Activated CD8-positive, alpha-beta memory T cell treated with anti-CD3 and anti-CD28 coated beads, Interleukin-2, amount 50 U/mL, for 1 hour (primary cell): ENCODE measurements around the gene WDFY4.
"Not testable (repeated sequence)": the region's sequence is repeated elsewhere in the genome, so short reads cannot be mapped to it uniquely, and the experiment has no call there.

Source experiments
- DNase-seq: peaks from one replicate; pipeline ENCODE4 v3.0.0-alpha.2; 2020; ENCODE audit errors: extremely low read depth

The WDFY4 gene, protein sequence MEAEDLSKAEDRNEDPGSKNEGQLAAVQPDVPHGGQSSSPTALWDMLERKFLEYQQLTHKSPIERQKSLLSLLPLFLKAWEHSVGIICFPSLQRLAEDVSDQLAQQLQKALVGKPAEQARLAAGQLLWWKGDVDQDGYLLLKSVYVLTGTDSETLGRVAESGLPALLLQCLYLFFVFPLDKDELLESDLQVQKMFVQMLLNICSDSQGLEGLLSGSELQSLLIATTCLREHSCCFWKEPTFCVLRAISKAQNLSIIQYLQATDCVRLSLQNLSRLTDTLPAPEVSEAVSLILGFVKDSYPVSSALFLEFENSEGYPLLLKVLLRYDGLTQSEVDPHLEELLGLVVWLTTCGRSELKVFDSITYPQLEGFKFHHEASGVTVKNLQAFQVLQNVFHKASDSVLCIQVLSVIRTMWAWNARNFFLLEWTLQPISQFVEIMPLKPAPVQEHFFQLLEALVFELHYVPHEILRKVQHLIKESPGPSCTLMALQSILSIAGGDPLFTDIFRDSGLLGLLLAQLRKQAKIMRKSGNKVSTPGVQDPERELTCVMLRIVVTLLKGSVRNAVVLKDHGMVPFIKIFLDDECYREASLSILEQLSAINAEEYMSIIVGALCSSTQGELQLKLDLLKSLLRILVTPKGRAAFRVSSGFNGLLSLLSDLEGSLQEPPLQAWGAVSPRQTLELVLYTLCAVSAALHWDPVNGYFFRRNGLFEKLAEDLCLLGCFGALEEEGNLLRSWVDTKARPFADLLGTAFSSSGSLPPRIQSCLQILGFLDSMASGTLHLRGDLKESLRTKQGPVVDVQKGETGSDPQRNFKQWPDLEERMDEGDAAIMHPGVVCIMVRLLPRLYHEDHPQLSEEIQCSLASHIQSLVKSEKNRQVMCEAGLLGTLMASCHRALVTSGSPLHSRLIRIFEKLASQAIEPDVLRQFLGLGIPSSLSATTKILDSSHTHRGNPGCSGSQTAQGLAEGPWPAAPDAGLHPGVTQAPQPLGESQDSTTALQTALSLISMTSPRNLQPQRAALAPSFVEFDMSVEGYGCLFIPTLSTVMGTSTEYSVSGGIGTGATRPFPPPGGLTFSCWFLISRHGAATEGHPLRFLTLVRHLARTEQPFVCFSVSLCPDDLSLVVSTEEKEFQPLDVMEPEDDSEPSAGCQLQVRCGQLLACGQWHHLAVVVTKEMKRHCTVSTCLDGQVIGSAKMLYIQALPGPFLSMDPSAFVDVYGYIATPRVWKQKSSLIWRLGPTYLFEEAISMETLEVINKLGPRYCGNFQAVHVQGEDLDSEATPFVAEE (N-terminal part only)

DNA sequence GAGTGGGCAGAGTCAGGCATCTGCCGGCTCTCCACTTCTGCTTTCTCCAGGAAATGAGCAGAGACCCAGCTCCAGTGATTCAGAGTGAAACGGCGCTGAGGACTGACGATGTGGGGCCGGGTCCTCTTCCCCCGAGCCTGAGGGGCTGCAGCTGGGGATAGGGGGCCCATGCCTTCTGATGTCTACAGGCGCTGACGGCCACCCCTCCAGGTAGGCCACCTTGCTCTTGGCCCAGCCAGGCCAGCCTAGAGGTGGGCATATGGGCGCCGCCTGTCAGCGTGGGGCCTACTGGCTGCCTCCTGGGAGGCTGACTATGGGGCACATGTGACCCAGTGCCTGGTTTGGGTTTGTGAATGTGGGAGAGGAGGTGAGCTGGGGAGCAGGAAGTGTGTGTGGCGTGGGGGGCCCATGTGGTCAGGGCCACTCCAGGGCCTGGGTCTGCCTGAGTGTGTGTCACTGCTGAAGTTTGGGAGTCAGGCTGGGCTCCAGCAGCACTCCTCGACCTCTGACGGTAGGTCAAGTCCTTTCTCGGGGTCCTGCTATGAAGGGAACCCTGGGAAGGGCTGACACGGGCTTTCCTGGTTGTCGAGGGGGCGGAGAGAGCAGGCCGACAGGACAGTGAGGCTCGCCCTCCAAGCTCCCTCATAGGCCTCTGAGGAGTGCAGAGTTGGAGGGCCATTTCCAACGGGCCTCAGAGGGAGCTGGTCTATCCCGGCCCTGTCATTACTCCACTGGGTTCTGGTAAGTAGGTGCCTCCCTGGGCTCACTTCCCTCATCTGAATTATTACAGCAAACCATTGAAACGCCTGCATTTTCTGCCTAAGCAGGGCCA lies at the start of gene WDFY4:
WDFY4 (plus strand) TSS at position 82 of the 832 bp plus-strand sequence. CDS start 24,860 bp downstream, outside the sequence.
- no peak for DNase-seq

DNA sequence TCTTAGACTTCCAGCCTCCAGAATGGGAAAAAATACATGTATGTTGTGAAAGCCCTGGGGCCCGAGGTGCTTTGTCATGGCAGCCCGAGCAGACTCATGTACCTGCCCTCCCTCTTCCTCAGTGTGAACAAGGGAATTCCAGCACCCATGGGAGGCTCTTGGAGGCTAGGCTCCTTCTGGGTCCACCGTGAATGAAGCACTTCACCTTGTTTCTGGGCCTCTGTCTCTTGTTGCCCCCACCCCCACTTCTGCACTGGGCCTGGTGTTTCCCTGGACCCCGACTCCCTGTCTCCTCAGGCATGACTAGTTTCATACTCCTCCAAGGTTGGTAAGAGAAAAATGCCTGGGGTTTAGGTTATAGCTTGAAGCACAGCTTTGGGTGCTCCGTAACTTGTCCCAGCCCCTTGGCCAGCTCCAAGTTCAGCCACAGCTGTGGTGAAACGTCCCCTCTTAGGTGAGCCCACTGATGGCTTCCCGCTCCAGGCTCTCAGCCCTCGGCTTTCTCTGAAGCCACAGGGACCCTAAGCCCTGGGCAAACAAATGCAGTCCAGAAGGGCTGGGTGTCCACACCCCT lies 49.6 kb upstream of the WDFY4 start:
- no peak for DNase-seq

DNA sequence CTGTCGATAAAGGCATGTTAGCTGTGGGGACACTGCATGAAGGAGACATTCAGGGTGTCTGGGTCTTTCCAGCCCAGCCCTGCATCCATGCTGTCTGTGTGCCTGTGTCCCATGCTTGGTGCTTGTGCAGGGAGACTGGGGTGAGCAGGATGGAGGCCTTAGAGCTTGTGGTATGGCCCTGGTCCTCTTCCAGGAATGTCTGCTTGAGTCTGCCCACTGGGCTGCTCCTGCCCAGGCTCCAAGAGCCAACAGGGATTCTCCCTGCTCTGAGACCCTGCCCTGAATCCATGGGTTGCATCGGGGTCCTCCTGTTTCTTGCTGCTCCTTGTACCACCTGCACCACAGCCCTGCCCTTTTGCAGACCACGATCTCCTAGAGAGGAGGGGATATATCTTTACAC lies 48.4 kb upstream of the WDFY4 start:
- no peak for DNase-seq

GRCh38 chr10:48636901-48637300 lies 47.8 kb upstream of the WDFY4 start:
- DNase-seq: no peak

- no peak for DNase-seq
Measured at GRCh38 chr10:48638158-48638557, 46.5 kb upstream of the WDFY4 start.

- no peak for DNase-seq
Measured at GRCh38 chr10:48638739-48639527, 45.7 kb upstream of the WDFY4 start.

DNA sequence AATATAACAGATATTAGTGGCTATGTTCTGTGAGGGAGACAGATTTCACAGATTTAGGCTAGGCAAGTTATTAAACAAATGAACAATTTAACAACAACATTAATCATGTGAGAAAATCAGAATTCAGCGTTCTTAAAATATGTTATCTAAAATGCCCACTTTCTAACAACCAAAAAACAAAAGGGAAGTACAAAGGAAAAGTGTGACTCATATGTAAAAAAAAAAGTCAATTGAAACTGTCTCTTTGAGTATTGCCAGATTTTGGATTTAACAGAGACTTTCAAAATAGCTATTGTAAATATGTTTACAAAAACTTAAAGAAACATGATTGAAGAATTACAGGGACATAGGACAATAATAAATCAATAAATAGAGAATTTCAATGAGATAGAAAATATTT lies 45.0 kb upstream of the WDFY4 start:
- DNase-seq: no peak

DNA sequence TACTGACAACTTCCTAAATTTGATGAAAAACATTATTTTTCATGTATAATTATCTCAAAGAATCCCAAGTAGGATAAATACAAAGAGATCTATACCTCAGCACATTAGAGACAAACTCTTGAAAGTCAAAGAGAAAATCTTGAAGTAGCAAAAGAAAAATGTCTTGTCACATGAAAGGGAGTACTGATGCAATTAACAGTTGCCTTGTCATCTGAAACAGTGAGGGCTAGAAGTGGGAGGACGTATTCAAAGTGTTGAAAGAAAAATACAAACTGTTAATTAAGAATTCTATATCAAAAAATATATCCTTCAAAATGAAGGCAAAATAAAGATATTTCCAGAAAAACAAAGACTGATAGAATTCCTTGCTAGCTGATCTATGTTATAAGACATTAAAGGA lies 44.3 kb upstream of the WDFY4 start:
- DNase-seq: no peak

DNA sequence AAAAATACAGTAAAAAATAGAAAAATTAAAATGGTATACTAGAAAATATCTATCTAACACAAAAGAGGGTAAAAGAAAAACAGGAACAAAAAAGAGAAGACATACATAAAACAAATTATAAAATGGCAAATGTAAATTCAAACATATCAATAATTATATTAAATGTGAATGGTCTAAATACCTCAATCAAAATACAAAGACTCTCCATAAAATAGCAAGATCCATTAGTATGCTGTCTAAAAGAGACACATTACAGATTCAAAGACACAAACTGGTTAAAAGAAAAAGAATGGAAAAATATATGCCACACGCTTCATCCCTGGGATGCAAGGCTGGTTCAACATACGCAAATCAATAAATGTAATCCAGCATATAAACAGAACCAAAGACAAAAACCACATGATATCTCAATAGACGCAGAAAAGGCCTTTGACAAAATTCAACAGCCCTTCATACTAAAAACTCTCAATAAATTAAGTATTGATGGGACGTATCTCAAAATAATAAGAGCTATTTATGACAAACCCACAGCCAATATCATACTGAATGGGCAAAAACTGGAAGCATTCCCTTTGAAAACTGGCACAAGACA lies 43.5 kb upstream of the WDFY4 start:
- DNase-seq: not testable (repeated sequence)

DNA sequence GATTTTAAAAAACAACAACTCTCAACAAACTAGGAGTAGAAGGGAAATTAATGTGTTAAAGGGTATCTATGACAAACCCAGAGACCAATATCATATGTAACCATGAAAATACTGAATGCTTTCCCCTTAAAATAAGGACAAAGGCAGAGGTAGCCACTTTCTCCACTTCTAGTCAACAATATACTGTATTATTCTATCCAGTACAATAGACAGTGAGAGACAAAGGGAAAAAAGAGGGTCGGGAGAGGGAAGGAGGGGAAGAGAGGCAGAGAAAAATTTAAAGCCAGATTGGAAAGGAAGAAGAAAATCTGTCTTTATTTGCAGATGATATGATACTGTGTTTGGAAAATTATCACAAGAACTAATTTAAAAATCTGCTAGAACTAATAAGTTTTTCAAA lies 39.1 kb upstream of the WDFY4 start:
- DNase-seq: no peak

DNA sequence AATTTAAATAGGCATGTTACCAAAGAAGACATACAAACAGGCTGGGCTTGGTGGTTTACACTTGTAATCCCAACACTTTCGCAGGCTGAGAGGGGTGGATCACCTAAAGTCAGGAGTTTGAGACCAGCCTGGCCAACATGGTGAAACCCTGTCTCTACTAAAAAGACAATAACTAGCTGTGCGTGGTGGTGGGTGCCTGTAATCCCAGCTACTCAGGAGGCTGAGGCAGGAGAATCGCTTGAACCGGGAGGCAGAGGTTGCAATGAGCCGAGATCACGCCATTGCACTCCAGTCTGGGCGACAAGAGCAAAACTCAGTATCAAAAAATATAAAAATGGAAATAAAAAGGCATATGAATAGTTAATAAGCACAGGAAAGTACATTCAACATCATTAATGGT lies 37.6 kb upstream of the WDFY4 start:
- not testable (repeated sequence) for DNase-seq

GRCh38 chr10:48648172-48648942 lies 36.3 kb upstream of the WDFY4 start:
- DNase-seq: no peak

- DNase-seq: no peak
Measured at GRCh38 chr10:48649349-48649944, 35.2 kb upstream of the WDFY4 start.

DNA sequence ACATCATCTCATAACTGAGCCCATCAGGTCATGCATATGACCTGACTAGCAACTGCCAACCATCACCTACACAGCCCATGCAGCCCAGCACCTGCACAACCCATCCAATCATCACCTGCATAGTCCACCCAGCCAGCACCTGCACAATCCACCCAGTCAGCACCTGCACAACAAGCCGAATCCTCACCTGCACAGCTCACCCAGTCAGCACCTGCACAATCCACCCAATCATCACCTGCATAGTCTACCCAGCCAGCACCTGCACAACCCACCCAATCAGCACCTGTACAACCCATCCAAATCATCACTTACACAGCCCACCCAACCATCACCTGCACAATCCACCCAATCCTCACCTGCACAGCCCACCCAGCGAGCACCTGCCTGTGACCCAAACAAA lies 33.4 kb upstream of the WDFY4 start:
- DNase-seq: no peak

DNA sequence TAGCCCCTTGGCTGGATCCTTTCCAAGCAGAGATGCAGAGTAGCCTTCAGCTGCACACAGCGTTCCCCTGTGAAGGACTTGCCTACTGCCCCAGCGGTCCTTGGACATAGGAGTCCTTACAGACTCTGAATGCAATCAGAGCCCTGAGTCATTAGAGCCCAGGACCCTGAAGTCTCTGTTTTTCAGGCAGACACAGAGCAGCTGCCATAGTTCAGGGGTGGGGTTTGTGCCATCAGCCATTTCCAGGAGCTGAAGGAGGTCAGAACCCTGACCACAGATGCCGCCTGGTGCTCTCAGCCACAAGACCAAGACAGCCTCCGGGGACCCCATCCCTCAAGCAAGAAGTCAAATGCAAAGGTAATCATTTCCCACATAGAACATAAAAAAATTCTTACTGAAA lies 32.8 kb upstream of the WDFY4 start:
- DNase-seq: no peak

- DNase-seq: no peak
Measured at GRCh38 chr10:48652344-48652743, 32.3 kb upstream of the WDFY4 start.

DNA sequence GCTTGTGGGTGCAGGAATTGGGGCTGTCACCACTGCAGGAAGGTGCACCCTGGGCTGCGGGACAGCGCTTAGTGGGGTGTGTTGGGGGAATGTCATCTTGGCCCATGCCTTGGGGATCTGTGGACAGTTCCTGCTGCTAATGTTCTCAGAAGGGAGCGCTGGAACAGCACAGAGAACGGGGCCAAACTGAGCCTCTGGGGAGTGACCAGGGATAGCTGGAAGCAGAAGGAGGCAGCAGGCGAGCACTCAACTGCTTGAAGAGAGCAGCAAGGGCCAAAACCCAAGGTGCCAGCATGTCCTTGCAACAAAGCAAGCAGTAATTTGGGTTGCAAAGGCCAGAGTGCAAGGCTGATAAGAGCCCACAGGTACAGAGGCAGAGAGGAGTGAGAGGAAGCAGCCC lies 31.3 kb upstream of the WDFY4 start:
- no peak for DNase-seq

DNA sequence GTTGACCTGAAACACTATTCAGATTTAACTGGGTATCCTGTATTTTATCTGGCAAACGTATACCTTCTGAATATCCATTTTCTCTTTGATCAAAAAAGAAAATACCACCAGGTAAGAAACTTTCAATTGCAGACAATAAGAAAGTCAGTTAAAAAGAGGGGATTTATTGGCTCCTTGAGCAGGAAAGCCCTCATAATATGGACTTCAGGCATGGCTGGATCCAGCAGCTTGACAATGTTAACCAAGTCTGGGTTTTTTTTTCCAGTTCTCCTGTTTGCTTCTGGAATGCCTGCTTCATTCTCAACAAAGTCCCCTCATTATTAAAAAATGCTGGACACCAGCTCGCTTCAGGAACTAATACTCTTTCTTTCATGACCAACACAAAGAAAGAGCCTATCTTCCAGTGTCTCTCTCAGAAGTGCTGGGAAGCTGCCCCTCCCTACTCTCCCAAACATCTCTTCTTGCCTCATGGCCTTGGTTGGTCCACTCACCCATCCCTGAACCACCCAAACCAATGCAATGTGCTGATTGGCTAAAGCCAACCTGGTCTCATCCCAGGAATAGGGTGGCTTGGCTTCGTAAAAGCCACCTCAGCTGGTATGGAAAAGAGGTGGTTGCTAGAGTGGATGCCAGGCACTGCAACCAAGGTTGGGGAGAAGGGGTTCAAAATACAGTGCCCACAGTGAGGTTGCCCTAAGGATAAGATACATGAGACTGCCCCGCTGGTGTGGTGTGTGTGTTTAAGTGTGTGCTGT lies 30.6 kb upstream of the WDFY4 start:
- DNase-seq: no peak
